DOHH2 (cell line): ENCODE data around the gene KDM5B.

Source experiments
- H3F3A ChIP-seq: fragments of 200-600 bp; sonication (generic), shearing (Covaris generic); 2 replicates; pipeline ENCODE4 v1.6.0; 2016; ENCODE audit warnings: antibody characterized with exemption, mild to moderate bottlenecking; ENCODE audit not compliant: control insufficient read depth, insufficient read depth
- H3K27ac ChIP-seq: fragments of 200-600 bp; sonication (generic); 2 replicates; pipeline ENCODE4 v1.5.1; 2014; ENCODE audit warnings: low read depth, mild to moderate bottlenecking, low read length, moderate library complexity
- H3K27me3 ChIP-seq: fragments of 200-600 bp; sonication (generic); 2 replicates; pipeline ENCODE4 v1.6.1; 2014; ENCODE audit warnings: mild to moderate bottlenecking, low read length, mixed read lengths; ENCODE audit not compliant: control insufficient read depth
- H3K36me3 ChIP-seq: fragments of 200-600 bp; sonication (generic); 2 replicates; pipeline ENCODE4 v1.6.1; 2014; ENCODE audit warnings: mild to moderate bottlenecking, low read length, moderate library complexity, mixed read lengths; ENCODE audit not compliant: control insufficient read depth
- H3K4me1 ChIP-seq: fragments of 200-600 bp; sonication (generic); 2 replicates; pipeline ENCODE4 v1.6.1; 2014; ENCODE audit warnings: mild to moderate bottlenecking, low read length, mixed read lengths; ENCODE audit not compliant: control insufficient read depth
- H3K4me2 ChIP-seq: fragments of 200-600 bp; sonication (generic); 2 replicates; pipeline ENCODE4 v1.6.0; 2014; ENCODE audit warnings: mild to moderate bottlenecking, low read length, moderate library complexity
- H3K4me3 ChIP-seq: fragments of 200-600 bp; sonication (generic); 2 replicates; pipeline ENCODE4 v1.5.1; 2014; ENCODE audit warnings: mild to moderate bottlenecking, low read length, mixed read lengths
- H3K79me2 ChIP-seq: fragments of 200-600 bp; sonication (generic); 2 replicates; pipeline ENCODE4 v1.6.1; 2014; ENCODE audit warnings: mild to moderate bottlenecking, low read length, mixed read lengths; ENCODE audit not compliant: control insufficient read depth
- H3K9me2 ChIP-seq: fragments of 200-600 bp; sonication (generic); replicated peaks from 2 replicates; pipeline ENCODE4 v1.6.1; 2014; ENCODE audit warnings: mild to moderate bottlenecking, low read length, mixed read lengths; ENCODE audit not compliant: control insufficient read depth
- H3K9me3 ChIP-seq: fragments of 200-600 bp; sonication (generic); 2 replicates; pipeline ENCODE4 v1.6.1; 2014; ENCODE audit warnings: antibody characterized with exemption, low read length, mixed read lengths; ENCODE audit not compliant: control insufficient read depth, insufficient read depth
- H4K20me1 ChIP-seq: fragments of 200-600 bp; sonication (generic); 2 replicates; pipeline ENCODE4 v1.6.0; 2014; ENCODE audit warnings: low read depth, mild to moderate bottlenecking, antibody characterized with exemption, low read length, moderate library complexity; ENCODE audit not compliant: control insufficient read depth, insufficient read depth
- EZH2phosphoT487 ChIP-seq: fragments of 200-600 bp; sonication (generic); IDR thresholded peaks from 2 replicates; pipeline ENCODE4 v1.6.1; 2017; ENCODE audit warnings: borderline replicate concordance, mild to moderate bottlenecking, antibody characterized with exemption, low read length, moderate library complexity, mixed read lengths
- TF ChIP-seq, protein P1 (sequence below): fragments of 200-600 bp; sonication (generic); IDR thresholded peaks from one replicate; pipeline ENCODE4 v1.5.1; 2014; ENCODE audit warnings: antibody characterized with exemption, mild to moderate bottlenecking, low read depth, low read length; ENCODE audit not compliant: poor library complexity, severe bottlenecking

Gene KDM5B

GRCh38 chr1:202786804-202787203 lies 21.4 kb downstream of the KDM5B start:
- no peak overlapping the region for H3K4me3 ChIP-seq
- no peaks in the 10 kb centered on the region for H3K79me2 ChIP-seq
- no peaks in the 10 kb centered on the region for H3K36me3 ChIP-seq
- H3F3A ChIP-seq, result no peaks in the 10 kb centered on the region
- H4K20me1 ChIP-seq, result no peaks in the 10 kb centered on the region
- TF ChIP-seq, protein P1, sequence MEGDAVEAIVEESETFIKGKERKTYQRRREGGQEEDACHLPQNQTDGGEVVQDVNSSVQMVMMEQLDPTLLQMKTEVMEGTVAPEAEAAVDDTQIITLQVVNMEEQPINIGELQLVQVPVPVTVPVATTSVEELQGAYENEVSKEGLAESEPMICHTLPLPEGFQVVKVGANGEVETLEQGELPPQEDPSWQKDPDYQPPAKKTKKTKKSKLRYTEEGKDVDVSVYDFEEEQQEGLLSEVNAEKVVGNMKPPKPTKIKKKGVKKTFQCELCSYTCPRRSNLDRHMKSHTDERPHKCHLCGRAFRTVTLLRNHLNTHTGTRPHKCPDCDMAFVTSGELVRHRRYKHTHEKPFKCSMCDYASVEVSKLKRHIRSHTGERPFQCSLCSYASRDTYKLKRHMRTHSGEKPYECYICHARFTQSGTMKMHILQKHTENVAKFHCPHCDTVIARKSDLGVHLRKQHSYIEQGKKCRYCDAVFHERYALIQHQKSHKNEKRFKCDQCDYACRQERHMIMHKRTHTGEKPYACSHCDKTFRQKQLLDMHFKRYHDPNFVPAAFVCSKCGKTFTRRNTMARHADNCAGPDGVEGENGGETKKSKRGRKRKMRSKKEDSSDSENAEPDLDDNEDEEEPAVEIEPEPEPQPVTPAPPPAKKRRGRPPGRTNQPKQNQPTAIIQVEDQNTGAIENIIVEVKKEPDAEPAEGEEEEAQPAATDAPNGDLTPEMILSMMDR, result no peak
- no peak for TF ChIP-seq EZH2phosphoT487
- H3K27ac ChIP-seq, result no peak overlapping the region
- no peaks in the 10 kb centered on the region for H3K4me1 ChIP-seq
- no peaks in the 10 kb centered on the region for H3K9me3 ChIP-seq
- peaks cover 2% of the 10 kb centered on the region; the same call in 1 of the 2 replicates for H3K27me3 ChIP-seq
- no peaks in the 10 kb centered on the region for H3K9me2 ChIP-seq
- no peak overlapping the region for H3K4me2 ChIP-seq

DNA sequence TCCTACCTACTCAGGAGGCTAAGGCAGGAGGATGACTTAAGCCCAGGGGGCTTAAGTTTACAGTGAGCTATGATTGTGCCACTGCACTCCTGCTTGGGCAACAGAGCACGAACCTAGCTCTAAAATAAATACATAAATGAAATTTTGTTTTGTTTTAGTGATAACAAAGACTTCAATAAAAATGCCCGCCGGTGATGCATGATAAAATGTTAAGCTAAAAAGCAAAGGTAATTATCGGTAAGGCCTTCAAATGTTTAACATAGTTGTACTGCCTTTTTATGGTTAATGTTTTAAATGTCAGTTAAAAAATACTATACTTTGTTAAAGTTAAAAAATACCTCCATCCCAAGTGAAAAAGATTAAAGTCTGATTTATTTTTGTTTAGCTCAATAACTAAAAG lies 27.0 kb downstream of the KDM5B start:
- Histone ChIP-seq H3K4me1 (no peaks in the 10 kb centered on the region), H3K79me2 (no peaks in the 10 kb centered on the region), H3K36me3 (no peaks in the 10 kb centered on the region), H3K4me3 (no peak overlapping the region), H3K27ac (no peak overlapping the region), H3K4me2 (no peak overlapping the region), H3F3A (no peaks in the 10 kb centered on the region), H4K20me1 (no peaks in the 10 kb centered on the region), H3K9me3 (no peaks in the 10 kb centered on the region), H3K9me2 (no peaks in the 10 kb centered on the region), H3K27me3 (peaks cover 5% of the 10 kb centered on the region)
- TF ChIP-seq, protein P1, result no peak
- no peak for TF ChIP-seq EZH2phosphoT487

DNA sequence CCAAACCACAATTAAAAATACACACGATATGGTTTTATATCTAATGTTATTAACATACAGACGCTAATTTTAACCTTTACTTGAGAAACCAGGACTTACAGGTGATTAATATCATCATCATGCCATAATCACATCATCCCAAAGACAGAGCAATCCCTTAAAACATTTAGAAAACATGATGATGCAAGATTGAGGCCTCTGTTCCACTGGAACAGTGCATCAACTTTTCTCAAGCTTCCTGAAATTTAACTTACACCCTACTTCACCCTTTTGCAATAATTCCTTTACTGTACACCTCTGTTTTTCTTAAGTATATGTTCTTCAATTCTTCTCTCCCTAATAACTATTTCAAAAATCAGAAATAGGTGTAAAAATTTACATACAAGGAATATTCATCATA lies 38.1 kb downstream of the KDM5B start:
- no peaks in the 10 kb centered on the region for H3K36me3 ChIP-seq
- no peaks in the 10 kb centered on the region for H3K4me1 ChIP-seq
- H4K20me1 ChIP-seq, result no peaks in the 10 kb centered on the region
- H3F3A ChIP-seq, result no peaks in the 10 kb centered on the region
- no peaks in the 10 kb centered on the region for H3K9me2 ChIP-seq
- no peak overlapping the region for H3K4me3 ChIP-seq
- H3K79me2 ChIP-seq, result no peaks in the 10 kb centered on the region
- H3K9me3 ChIP-seq, result no peaks in the 10 kb centered on the region
- no peak overlapping the region for H3K27ac ChIP-seq
- no peak overlapping the region for H3K4me2 ChIP-seq
- TF ChIP-seq, protein P1, result no peak
- no peak for TF ChIP-seq EZH2phosphoT487
- H3K27me3 ChIP-seq, result no peaks in the 10 kb centered on the region
